T47D (cell line): ENCODE measurements around the gene SYP.

Experiments
- DNase-seq, 2 experiments: peaks; one replicate each; pipeline versions ENCODE4 v3.0.0 to v3.0.0-alpha.2; 2011 to 2012; ENCODE audit warnings: low read depth in 1 of 2, low spot score in 1 of 2
- JUND ChIP-seq: IDR thresholded peaks from 2 replicates; pipeline ENCODE4 v1.6.1; 2012; ENCODE audit warnings: low read depth
- in situ Hi-C: cut with HindIII; loops from 2 replicates; pipeline ENCODE4 v1.10.0; 2016; ENCODE audit warnings: low sequenced_read_pairs, low pct_unique_long_range_greater_than_20kb

SYP gene

GRCh38 chrX:49212209-49212608 lies 12.2 kb upstream of the SYP start:
- TF ChIP-seq JUND = no peak
- in situ Hi-C loops = no loop called here

GRCh38 chrX:49211074-49211473 lies 11.1 kb upstream of the SYP start:
- TF ChIP-seq JUND = no peak
- in situ Hi-C loops = no loop called here
- no peak for DNase-seq

More at GRCh38 chrX:49212209-49212608, 12.2 kb upstream of the SYP start:
- no peak for DNase-seq

GRCh38 chrX:49210406-49210805 lies 10.4 kb upstream of the SYP start:
- no peak for TF ChIP-seq JUND

GRCh38 chrX:49209434-49210251 lies 9.7 kb upstream of the SYP start:
- TF ChIP-seq JUND = no peak
- in situ Hi-C loops = no loop called here
- DNase-seq = no peak

More at GRCh38 chrX:49210406-49210805, 10.4 kb upstream of the SYP start:
- in situ Hi-C loops = no loop called here
- no peak for DNase-seq

- no peak for DNase-seq
- TF ChIP-seq JUND = no peak
- in situ Hi-C loops = no loop called here
Measured at GRCh38 chrX:49208399-49208798, 8.4 kb upstream of the SYP start.

GRCh38 chrX:49206543-49206942 lies 6.5 kb upstream of the SYP start:
- TF ChIP-seq JUND = no peak
- in situ Hi-C loops = no loop called here
- DNase-seq = no peak

GRCh38 chrX:49205443-49205842 lies 5.5 kb upstream of the SYP start:
- no peak for TF ChIP-seq JUND
- in situ Hi-C loops = no loop called here
- no peak for DNase-seq

GRCh38 chrX:49204709-49205108 lies 4.7 kb upstream of the SYP start:
- in situ Hi-C loops = no loop called here
- no peak for TF ChIP-seq JUND
- no peak for DNase-seq

- DNase-seq = no peak
- TF ChIP-seq JUND = no peak
- in situ Hi-C loops = no loop called here
Measured at GRCh38 chrX:49204017-49204416, 4.0 kb upstream of the SYP start.

GRCh38 chrX:49203536-49203935 lies 3.5 kb upstream of the SYP start:
- in situ Hi-C loops = no loop called here
- TF ChIP-seq JUND = no peak
- no peak for DNase-seq

- TF ChIP-seq JUND = no peak
- DNase-seq = peak in 1 of 2 experiments; percentile 81
- in situ Hi-C loops = no loop called here
Measured at GRCh38 chrX:49202022-49202421, 2.0 kb upstream of the SYP start.

GRCh38 chrX:49199315-49199595 lies 738 bp downstream of the SYP start:
- in situ Hi-C loops = no loop called here
- no peak for TF ChIP-seq JUND
- no peak for DNase-seq

GRCh38 chrX:49198540-49199314 lies 1.3 kb downstream of the SYP start:
- in situ Hi-C loops = no loop called here
- DNase-seq = no peak
- no peak for TF ChIP-seq JUND
